HepG2 (cell line): ENCODE data around the gene MARCHF2. TPM values are rescaled to one million over a fixed set of nuclear protein-coding genes. Genes with fewer than 3 reads are reported as not detected.

Experiments
- GMEB2 ChIP-seq: IDR thresholded peaks from 2 replicates; pipeline ENCODE4 v1.6.1; 2016; ENCODE audit warnings: missing biosample characterization, missing genetic modification reagents, low read depth
- KAT8 ChIP-seq: IDR thresholded peaks from 2 replicates; pipeline ENCODE4 v1.6.1; 2016; ENCODE audit warnings: missing genetic modification reagents, missing compliant biosample characterization
- KDM4B ChIP-seq: sonication (generic); formaldehyde crosslinking; IDR thresholded peaks from 2 replicates; pipeline ENCODE4 v1.4.0; 2020; ENCODE audit warnings: missing genetic modification reagents
- MBNL3 ChIP-seq: fragments of 250-450 bp; sonication (Bioruptor Pico); conservative IDR thresholded peaks from 2 replicates; pipeline ENCODE4 v1.8.0; 2022; ENCODE audit warnings: mild to moderate bottlenecking, inconsistent platforms
- MTF1 ChIP-seq: sonication (generic); formaldehyde crosslinking; IDR thresholded peaks from 2 replicates; pipeline ENCODE4 v1.5.0; 2020; ENCODE audit warnings: missing genetic modification reagents
- NCOR1 ChIP-seq: fragments of 200-600 bp; sonication (generic); IDR thresholded peaks from 2 replicates; pipeline ENCODE4 v1.7.0; 2017; ENCODE audit warnings: antibody characterized with exemption, low read length, borderline replicate concordance
- PRDM4 ChIP-seq: sonication (generic); formaldehyde crosslinking; IDR thresholded peaks from 2 replicates; pipeline ENCODE4 v1.9.0; 2021; ENCODE audit warnings: missing genetic modification reagents, borderline replicate concordance
- PRPF4 ChIP-seq: fragments of 200-400 bp; formaldehyde crosslinking; IDR thresholded peaks from 2 replicates; pipeline ENCODE4 v1.6.1; 2016; ENCODE audit warnings: low read length, low read depth; ENCODE audit not compliant: poor library complexity, severe bottlenecking
- SP4 ChIP-seq: sonication (generic); formaldehyde crosslinking; IDR thresholded peaks from 2 replicates; pipeline ENCODE4 v1.8.1; 2023; ENCODE audit warnings: mild to moderate bottlenecking, missing genetic modification reagents
- SYNCRIP ChIP-seq: fragments of 200-400 bp; formaldehyde crosslinking; IDR thresholded peaks from 2 replicates; pipeline ENCODE4 v1.6.1; 2018; ENCODE audit warnings: mild to moderate bottlenecking, low read depth, low read length; ENCODE audit not compliant: insufficient read depth
- TBP ChIP-seq: sonication (generic); formaldehyde crosslinking; IDR thresholded peaks from 2 replicates; pipeline ENCODE4 v1.5.0; 2020; ENCODE audit warnings: missing genetic modification reagents
- TFE3 ChIP-seq: IDR thresholded peaks from 2 replicates; pipeline ENCODE4 v1.6.1; 2016
- THAP9 ChIP-seq: sonication (generic); formaldehyde crosslinking; IDR thresholded peaks from 2 replicates; pipeline ENCODE4; 2020; ENCODE audit warnings: missing genetic modification reagents, mild to moderate bottlenecking, borderline replicate concordance
- U2AF1 ChIP-seq: fragments of 200-400 bp; formaldehyde crosslinking; optimal IDR thresholded peaks from 2 replicates; pipeline ENCODE3; 2017; ENCODE audit warnings: mild to moderate bottlenecking, low read depth, low read length
- ZC3H4 ChIP-seq: sonication (generic); formaldehyde crosslinking; IDR thresholded peaks from 2 replicates; pipeline ENCODE4 v1.4.0; 2020; ENCODE audit warnings: missing genetic modification reagents, borderline replicate concordance
- ZNF101 ChIP-seq: sonication (generic); formaldehyde crosslinking; IDR thresholded peaks from 2 replicates; pipeline ENCODE4 v1.4.0; 2020; ENCODE audit warnings: mild to moderate bottlenecking, low read depth, missing genetic modification reagents, borderline replicate concordance
- ZNF552 ChIP-seq: sonication (generic); formaldehyde crosslinking; IDR thresholded peaks from 2 replicates; pipeline ENCODE4 v1.9.0; 2022; ENCODE audit warnings: missing genetic modification reagents, mild to moderate bottlenecking, borderline replicate concordance
- ZNF7 ChIP-seq: IDR thresholded peaks from 2 replicates; pipeline ENCODE4 v1.6.1; 2016; ENCODE audit warnings: missing biosample characterization, missing genetic modification reagents
- polyA plus RNA-seq, 8 experiments: library from polyadenylated mRNA; depleted of rRNA in 3 of 8; stranded (reverse) in 7 of 8; unstranded in 1 of 8; fragments of >200 nt; fragmentation: Illumina TruSeq in 4 of 8; extraction: Trizol in 4 of 8; gene quantifications; 2 replicates each; pipeline versions ENCODE4 v1.2.1 to v1.2.3, GENCODE V29; 2011 to 2016; ENCODE audit warnings: low read depth in 4 of 8, missing spikeins in 1 of 8, mixed read lengths in 1 of 8; ENCODE audit not compliant: insufficient read depth in 1 of 8
- total RNA-seq, 5 experiments: library from RNA; depleted of rRNA; stranded (reverse); fragments of >200 nt; fragmentation: Illumina TruSeq; extraction: Trizol; gene quantifications; 2 replicates each; pipeline ENCODE4 v1.2.3, GENCODE V29; 2016; ENCODE audit warnings: low read depth in 1 of 5
- TF ChIP-seq, protein P1 (sequence below): sonication (generic); formaldehyde crosslinking; IDR thresholded peaks from 2 replicates; pipeline ENCODE4 v1.5.0; 2020; ENCODE audit warnings: missing genetic modification reagents, mild to moderate bottlenecking, borderline replicate concordance

Gene MARCHF2
- total and polyA plus RNA-seq, 2 of the 13 experiments (the other 11 are each of a cell fraction or from before 2014, with no cell fraction given), result 12.7 to 13.0 TPM

- TF ChIP-seq GMEB2 (CRISPR knock-in tag) (peak; percentile 23; the same call in 1 of the 2 replicates), U2AF1 (no peak), KAT8 (CRISPR knock-in tag) (peak; percentile 63), ZC3H4 (CRISPR knock-in tag) (no peak), MTF1 (CRISPR knock-in tag) (no peak), SP4 (CRISPR knock-in tag) (no peak; the same call in 1 of the 2 replicates), NCOR1 (peak; percentile 98), THAP9 (peak; percentile 66; the same call in 1 of the 2 replicates), TFE3 (CRISPR knock-in tag) (peak; percentile 96), TBP (no peak), KDM4B (no peak), MBNL3 (CRISPR knock-in tag) (no peak), PRPF4 (no peak), ZNF7 (CRISPR knock-in tag) (no peak), SYNCRIP (no peak), ZNF552 (CRISPR knock-in tag) (no peak), ZNF101 (CRISPR knock-in tag) (no peak), PRDM4 (CRISPR knock-in tag) (no peak)
- TF ChIP-seq, protein P1, sequence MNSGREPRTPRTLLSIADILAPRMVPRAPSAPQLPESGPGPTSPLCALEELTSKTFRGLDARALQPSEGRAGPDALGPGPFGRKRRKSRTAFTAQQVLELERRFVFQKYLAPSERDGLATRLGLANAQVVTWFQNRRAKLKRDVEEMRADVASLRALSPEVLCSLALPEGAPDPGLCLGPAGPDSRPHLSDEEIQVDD (CRISPR knock-in tag), result no peak
Observed at GRCh38 chr19:8373867-8374813, 39.0 kb upstream of the MARCHF2 start (continued).
